ENCODE measurements around the gene MARK1.
"Not testable (repeated sequence)": the region's sequence is repeated elsewhere in the genome, so short reads cannot be mapped to it uniquely, and the experiment has no call there.

Gene MARK1

GRCh38 chr1:220529521-220530020 is 1.6 kb downstream of the MARK1 start:
- DNase-seq (ENCODE audit: low spot score): no peak

- DNase-seq (ENCODE audit: low spot score): no peak
Measured at GRCh38 chr1:220533504-220534109, 5.7 kb downstream of the MARK1 start.

GRCh38 chr1:220544901-220545303 is 17.0 kb downstream of the MARK1 start:
- no peak for DNase-seq (ENCODE audit: low spot score)

- DNase-seq (ENCODE audit: low spot score): no peak
Measured at GRCh38 chr1:220550811-220551399, 23.0 kb downstream of the MARK1 start.

- DNase-seq (ENCODE audit: low spot score): no peak
Measured at GRCh38 chr1:220551718-220552117, 23.8 kb downstream of the MARK1 start.

GRCh38 chr1:220552672-220553260 is 24.8 kb downstream of the MARK1 start:
- DNase-seq (ENCODE audit: low spot score): no peak

GRCh38 chr1:220556641-220557040 is 28.7 kb downstream of the MARK1 start:
- DNase-seq (ENCODE audit: low spot score): no peak

GRCh38 chr1:220563564-220563963 is 35.6 kb downstream of the MARK1 start:
- DNase-seq (ENCODE audit: low spot score): no peak

GRCh38 chr1:220564216-220564615 is 36.3 kb downstream of the MARK1 start:
- no peak for DNase-seq (ENCODE audit: low spot score)

GRCh38 chr1:220565670-220566069 is 37.7 kb downstream of the MARK1 start:
- no peak for DNase-seq (ENCODE audit: low spot score)

GRCh38 chr1:220566869-220567268 is 38.9 kb downstream of the MARK1 start:
- DNase-seq (ENCODE audit: low spot score): no peak

- DNase-seq (ENCODE audit: low spot score): no peak
Measured at GRCh38 chr1:220572416-220572815, 44.5 kb downstream of the MARK1 start.

GRCh38 chr1:220573836-220574235 is 45.9 kb downstream of the MARK1 start:
- DNase-seq (ENCODE audit: low spot score): no peak

- DNase-seq (ENCODE audit: low spot score): no peak
Measured at GRCh38 chr1:220575718-220576497, 48.0 kb downstream of the MARK1 start.

GRCh38 chr1:220577926-220578325 is 50.0 kb downstream of the MARK1 start:
- DNase-seq (ENCODE audit: low spot score): no peak

- no peak for DNase-seq (ENCODE audit: low spot score)
Measured at GRCh38 chr1:220579317-220579716, 51.4 kb downstream of the MARK1 start.

- DNase-seq (ENCODE audit: low spot score): no peak
Measured at GRCh38 chr1:220592714-220593113, 64.8 kb downstream of the MARK1 start.

GRCh38 chr1:220594356-220594755 is 66.4 kb downstream of the MARK1 start:
- no peak for DNase-seq (ENCODE audit: low spot score)

- no peak for DNase-seq (ENCODE audit: low spot score)
Measured at GRCh38 chr1:220595179-220595578, 67.2 kb downstream of the MARK1 start.

GRCh38 chr1:220604926-220605325 is 77.0 kb downstream of the MARK1 start:
- no peak for DNase-seq (ENCODE audit: low spot score)

- not testable (repeated sequence) for DNase-seq (ENCODE audit: low spot score)
Measured at GRCh38 chr1:220605651-220606050, 77.7 kb downstream of the MARK1 start.

- not testable (repeated sequence) for DNase-seq (ENCODE audit: low spot score)
Measured at GRCh38 chr1:220611100-220611499, 83.2 kb downstream of the MARK1 start.

GRCh38 chr1:220616836-220617235 is 88.9 kb downstream of the MARK1 start:
- no peak for DNase-seq (ENCODE audit: low spot score)
